DOHH2 (cell line): ENCODE data around the gene S100A16.

Experiments
- H3F3A ChIP-seq: fragments of 200-600 bp; sonication (generic), shearing (Covaris generic); 2 replicates; pipeline ENCODE4 v1.6.0; 2016; ENCODE audit warnings: antibody characterized with exemption, mild to moderate bottlenecking; ENCODE audit not compliant: control insufficient read depth, insufficient read depth
- H3K27ac ChIP-seq: fragments of 200-600 bp; sonication (generic); 2 replicates; pipeline ENCODE4 v1.5.1; 2014; ENCODE audit warnings: low read depth, mild to moderate bottlenecking, low read length, moderate library complexity
- H3K27me3 ChIP-seq: fragments of 200-600 bp; sonication (generic); 2 replicates; pipeline ENCODE4 v1.6.1; 2014; ENCODE audit warnings: mild to moderate bottlenecking, low read length, mixed read lengths; ENCODE audit not compliant: control insufficient read depth
- H3K36me3 ChIP-seq: fragments of 200-600 bp; sonication (generic); 2 replicates; pipeline ENCODE4 v1.6.1; 2014; ENCODE audit warnings: mild to moderate bottlenecking, low read length, moderate library complexity, mixed read lengths; ENCODE audit not compliant: control insufficient read depth
- H3K4me1 ChIP-seq: fragments of 200-600 bp; sonication (generic); 2 replicates; pipeline ENCODE4 v1.6.1; 2014; ENCODE audit warnings: mild to moderate bottlenecking, low read length, mixed read lengths; ENCODE audit not compliant: control insufficient read depth
- H3K4me2 ChIP-seq: fragments of 200-600 bp; sonication (generic); 2 replicates; pipeline ENCODE4 v1.6.0; 2014; ENCODE audit warnings: mild to moderate bottlenecking, low read length, moderate library complexity
- H3K4me3 ChIP-seq: fragments of 200-600 bp; sonication (generic); 2 replicates; pipeline ENCODE4 v1.5.1; 2014; ENCODE audit warnings: mild to moderate bottlenecking, low read length, mixed read lengths
- H3K79me2 ChIP-seq: fragments of 200-600 bp; sonication (generic); 2 replicates; pipeline ENCODE4 v1.6.1; 2014; ENCODE audit warnings: mild to moderate bottlenecking, low read length, mixed read lengths; ENCODE audit not compliant: control insufficient read depth
- H3K9me2 ChIP-seq: fragments of 200-600 bp; sonication (generic); replicated peaks from 2 replicates; pipeline ENCODE4 v1.6.1; 2014; ENCODE audit warnings: mild to moderate bottlenecking, low read length, mixed read lengths; ENCODE audit not compliant: control insufficient read depth
- H3K9me3 ChIP-seq: fragments of 200-600 bp; sonication (generic); 2 replicates; pipeline ENCODE4 v1.6.1; 2014; ENCODE audit warnings: antibody characterized with exemption, low read length, mixed read lengths; ENCODE audit not compliant: control insufficient read depth, insufficient read depth
- H4K20me1 ChIP-seq: fragments of 200-600 bp; sonication (generic); 2 replicates; pipeline ENCODE4 v1.6.0; 2014; ENCODE audit warnings: low read depth, mild to moderate bottlenecking, antibody characterized with exemption, low read length, moderate library complexity; ENCODE audit not compliant: control insufficient read depth, insufficient read depth
- EZH2phosphoT487 ChIP-seq: fragments of 200-600 bp; sonication (generic); IDR thresholded peaks from 2 replicates; pipeline ENCODE4 v1.6.1; 2017; ENCODE audit warnings: borderline replicate concordance, mild to moderate bottlenecking, antibody characterized with exemption, low read length, moderate library complexity, mixed read lengths
- TF ChIP-seq, protein P1 (sequence below): fragments of 200-600 bp; sonication (generic); IDR thresholded peaks from one replicate; pipeline ENCODE4 v1.5.1; 2014; ENCODE audit warnings: antibody characterized with exemption, mild to moderate bottlenecking, low read depth, low read length; ENCODE audit not compliant: poor library complexity, severe bottlenecking

Gene S100A16

DNA sequence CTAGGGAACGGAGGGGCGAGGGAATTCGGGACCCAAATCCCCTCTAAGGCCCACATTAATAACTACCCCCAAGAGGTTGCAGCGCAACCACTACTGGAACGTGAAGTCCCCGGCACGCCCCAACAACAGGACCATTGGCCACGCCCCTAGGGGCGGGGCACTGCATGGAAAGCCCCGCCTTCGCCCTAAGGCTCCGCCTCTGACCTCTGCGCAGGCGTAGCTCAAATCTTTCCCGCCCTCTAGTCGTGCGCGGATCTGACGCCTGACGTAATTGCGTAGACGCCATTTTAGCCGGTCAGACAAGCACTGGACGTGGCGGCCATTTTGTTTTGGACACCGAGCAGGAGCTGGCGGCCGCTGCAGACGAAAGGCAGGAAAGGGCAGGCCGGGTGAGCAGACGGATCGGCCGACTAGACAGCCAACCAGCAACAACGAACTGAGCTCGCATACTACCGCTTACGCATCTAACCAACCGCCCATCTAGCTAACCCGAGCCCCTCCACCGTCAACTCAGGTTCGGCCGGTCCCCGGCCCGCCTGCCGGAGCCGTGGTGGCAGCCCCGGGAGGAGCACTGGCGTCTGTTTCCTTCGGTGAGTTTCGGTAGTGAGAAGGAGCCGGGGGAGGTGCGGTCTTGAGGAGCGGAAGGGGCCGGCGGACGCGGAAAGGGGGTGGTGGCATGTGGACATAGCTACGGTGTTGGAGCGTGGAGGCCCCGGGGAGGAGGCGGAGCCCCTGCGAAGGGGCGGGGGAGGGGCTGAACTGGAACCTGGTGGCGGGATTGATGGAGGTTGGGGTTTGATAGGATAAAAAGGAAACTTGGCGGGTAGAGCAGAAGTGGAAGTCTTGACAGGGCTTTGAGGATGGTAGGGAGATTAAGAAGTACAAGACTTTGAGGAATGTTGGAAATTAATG is 21.1 kb upstream of the S100A16 start, which contains the start of gene CHTOP:
CHTOP (plus strand) TSS at position 313 of the 912 bp plus-strand sequence. CDS start 2,523 bp downstream, outside the sequence.
- Histone ChIP-seq H3K9me3 (no peaks in the 10 kb centered on the region), H3F3A (peaks cover 3% of the 10 kb centered on the region; the same call in 1 of the 2 replicates), H3K4me3 (peak within 1 kb of the TSS; percentile 88), H3K9me2 (no peaks in the 10 kb centered on the region), H3K4me2 (peak within 1 kb of the TSS; percentile 66), H3K79me2 (peaks cover 42% of the 10 kb centered on the region), H3K4me1 (peaks cover 15% of the 10 kb centered on the region), H3K27ac (peak within 1 kb of the TSS; percentile 98), H4K20me1 (no peaks in the 10 kb centered on the region), H3K36me3 (peaks cover 41% of the 10 kb centered on the region), H3K27me3 (no peaks in the 10 kb centered on the region)
- no peak for TF ChIP-seq EZH2phosphoT487
- TF ChIP-seq, protein P1, sequence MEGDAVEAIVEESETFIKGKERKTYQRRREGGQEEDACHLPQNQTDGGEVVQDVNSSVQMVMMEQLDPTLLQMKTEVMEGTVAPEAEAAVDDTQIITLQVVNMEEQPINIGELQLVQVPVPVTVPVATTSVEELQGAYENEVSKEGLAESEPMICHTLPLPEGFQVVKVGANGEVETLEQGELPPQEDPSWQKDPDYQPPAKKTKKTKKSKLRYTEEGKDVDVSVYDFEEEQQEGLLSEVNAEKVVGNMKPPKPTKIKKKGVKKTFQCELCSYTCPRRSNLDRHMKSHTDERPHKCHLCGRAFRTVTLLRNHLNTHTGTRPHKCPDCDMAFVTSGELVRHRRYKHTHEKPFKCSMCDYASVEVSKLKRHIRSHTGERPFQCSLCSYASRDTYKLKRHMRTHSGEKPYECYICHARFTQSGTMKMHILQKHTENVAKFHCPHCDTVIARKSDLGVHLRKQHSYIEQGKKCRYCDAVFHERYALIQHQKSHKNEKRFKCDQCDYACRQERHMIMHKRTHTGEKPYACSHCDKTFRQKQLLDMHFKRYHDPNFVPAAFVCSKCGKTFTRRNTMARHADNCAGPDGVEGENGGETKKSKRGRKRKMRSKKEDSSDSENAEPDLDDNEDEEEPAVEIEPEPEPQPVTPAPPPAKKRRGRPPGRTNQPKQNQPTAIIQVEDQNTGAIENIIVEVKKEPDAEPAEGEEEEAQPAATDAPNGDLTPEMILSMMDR: no peak

DNA sequence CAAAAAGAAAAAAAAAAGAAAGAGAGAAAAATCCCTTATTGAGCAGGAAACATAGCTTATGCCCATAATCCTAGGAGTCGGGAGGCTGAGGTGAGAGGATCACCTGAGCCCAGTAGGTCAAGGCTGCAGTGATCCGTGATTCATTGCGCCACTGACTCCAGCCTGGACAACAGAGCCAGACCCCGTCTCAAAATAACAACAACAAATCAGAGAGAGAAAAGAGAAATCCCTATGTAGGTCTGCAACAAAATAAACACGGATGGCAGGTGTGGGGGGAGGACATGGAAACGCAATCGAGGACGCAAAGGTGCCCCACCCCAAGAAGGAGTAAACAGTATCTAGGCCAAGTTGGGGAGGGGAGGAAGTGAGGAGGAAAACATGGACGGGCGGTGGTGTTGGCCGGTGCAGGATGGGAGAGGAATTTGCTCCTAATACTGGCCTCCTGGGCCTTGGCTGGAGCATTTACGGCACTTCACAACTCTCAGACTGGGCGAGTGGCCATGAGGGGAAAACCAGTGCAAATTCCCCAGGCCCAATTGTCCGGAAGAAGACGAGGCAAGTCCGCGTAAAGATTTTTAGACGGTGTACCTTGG is 20.3 kb upstream of the S100A16 start:
- H3K27me3 ChIP-seq: no peaks in the 10 kb centered on the region
- no peaks in the 10 kb centered on the region for H3K9me2 ChIP-seq
- H3K9me3 ChIP-seq: no peaks in the 10 kb centered on the region
- H3K79me2 ChIP-seq: peaks cover 41% of the 10 kb centered on the region
- TF ChIP-seq, protein P1: no peak
- TF ChIP-seq EZH2phosphoT487: no peak
- peaks cover 34% of the 10 kb centered on the region for H3K36me3 ChIP-seq
- no peaks in the 10 kb centered on the region for H4K20me1 ChIP-seq
- no peak overlapping the region for H3K27ac ChIP-seq
- peak overlapping the region; percentile 66 for H3K4me2 ChIP-seq
- H3F3A ChIP-seq: peaks cover 3% of the 10 kb centered on the region; the same call in 1 of the 2 replicates
- H3K4me3 ChIP-seq: peak overlapping the region; percentile 88
- H3K4me1 ChIP-seq: peaks cover 22% of the 10 kb centered on the region

DNA sequence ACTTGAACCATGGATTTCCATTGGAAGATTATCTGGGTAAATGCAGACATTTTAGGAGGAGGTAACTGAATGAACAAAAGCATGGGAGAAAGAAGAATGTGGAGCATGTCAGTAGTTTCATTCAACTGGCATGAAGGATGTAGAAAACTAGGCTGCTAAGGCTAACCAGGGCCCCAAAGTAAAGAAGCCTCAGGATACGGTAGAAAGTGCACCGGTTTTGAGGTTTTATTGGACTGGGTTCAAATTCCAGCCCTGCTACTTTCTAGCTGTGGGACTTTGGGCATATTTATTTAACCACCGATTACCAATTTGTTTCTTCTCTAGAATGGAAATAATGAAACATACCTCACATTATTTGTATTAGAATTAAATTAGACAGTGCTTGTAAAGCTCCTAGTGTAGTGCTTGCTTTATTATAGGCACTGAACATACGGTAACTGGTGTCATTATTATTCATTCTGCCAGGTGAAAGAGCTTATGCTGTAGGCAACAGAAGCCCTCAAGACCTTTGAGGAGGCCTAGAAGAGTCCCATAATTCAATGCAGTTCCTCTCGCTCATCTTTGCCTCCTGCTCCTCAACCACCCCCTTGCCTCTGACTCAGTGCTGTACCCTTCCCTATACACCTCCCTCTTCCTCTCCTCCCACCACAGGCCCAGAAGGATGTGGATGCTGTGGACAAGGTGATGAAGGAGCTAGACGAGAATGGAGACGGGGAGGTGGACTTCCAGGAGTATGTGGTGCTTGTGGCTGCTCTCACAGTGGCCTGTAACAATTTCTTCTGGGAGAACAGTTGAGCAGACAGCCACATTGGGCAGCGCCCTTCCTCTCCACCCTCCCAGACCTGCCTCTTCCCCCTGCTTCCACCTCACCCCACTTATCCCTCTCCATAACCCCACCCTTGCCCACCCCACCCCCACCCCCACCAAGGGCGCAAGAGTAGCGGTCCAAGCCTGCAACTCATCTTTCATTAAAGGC is 18.4 kb upstream of the S100A16 start:
- Histone ChIP-seq H3K4me1 (peaks cover 41% of the 10 kb centered on the region), H3K27me3 (no peaks in the 10 kb centered on the region), H3K79me2 (peaks cover 31% of the 10 kb centered on the region), H3K4me3 (no peak overlapping the region), H3K27ac (no peak overlapping the region), H4K20me1 (no peaks in the 10 kb centered on the region), H3K9me3 (no peaks in the 10 kb centered on the region), H3K4me2 (no peak overlapping the region), H3K9me2 (no peaks in the 10 kb centered on the region), H3K36me3 (peaks cover 15% of the 10 kb centered on the region), H3F3A (peaks cover 3% of the 10 kb centered on the region; the same call in 1 of the 2 replicates)
- TF ChIP-seq, protein P1: no peak
- TF ChIP-seq EZH2phosphoT487: no peak
